Gastroesophageal sphincter (tissue), 4 donors: ENCODE data around the gene WBP1L. TPM values are rescaled to one million over a fixed set of nuclear protein-coding genes. Genes with fewer than 3 reads are reported as not detected.

ENCODE experiments used
- ATAC-seq: fragments of 150-250 bp; one replicate; pipeline ENCODE4 v1.9.1; 2016; ENCODE audit warnings: mild to moderate bottlenecking, moderate library complexity
- H3K27ac ChIP-seq, 4 donors: fragments of 200-600 bp; sonication (generic) in 3 of 4; 1 replicate in 3 of 4; 2 replicates in 1 of 4; pipeline ENCODE4 v1.5.1; 2016 to 2019
- H3K27me3 ChIP-seq: fragments of 200-600 bp; sonication (generic); one replicate; pipeline ENCODE4 v1.5.1; 2019
- H3K36me3 ChIP-seq, 2 donors: fragments of 200-600 bp; sonication (generic); one replicate each; pipeline ENCODE4 v1.5.1; 2019; ENCODE audit warnings: control low read depth in 1 of 2
- H3K4me1 ChIP-seq, 3 donors: fragments of 200-600 bp; sonication (generic); 1 replicate in 2 of 3; 2 replicates in 1 of 3; pipeline ENCODE4 v1.5.1; 2016 to 2019; ENCODE audit warnings: control low read depth in 2 of 3
- H3K4me3 ChIP-seq, 2 donors: fragments of 200-600 bp; sonication (generic); one replicate each; pipeline ENCODE4 v1.5.1; 2019; ENCODE audit warnings: mild to moderate bottlenecking in 1 of 2, moderate library complexity in 1 of 2
- H3K9me3 ChIP-seq, 3 donors: fragments of 200-600 bp; sonication (generic); one replicate each; pipeline ENCODE4 v1.5.1; 2017 to 2019; ENCODE audit warnings: control low read depth in 2 of 3
- CTCF ChIP-seq, 4 experiments: fragments of 200-600 bp in 2 of 4; fragments of 450-650 bp in 2 of 4; sonication (generic) in 1 of 4; IDR thresholded peaks; one replicate each; pipeline ENCODE4 v1.5.1; 2017 to 2019; ENCODE audit warnings: antibody characterized with exemption in 4 of 4, mild to moderate bottlenecking in 2 of 4, moderate library complexity in 2 of 4
- EP300 ChIP-seq: sonication (generic); formaldehyde crosslinking; IDR thresholded peaks from one replicate; pipeline ENCODE4 v1.6.1; 2017; ENCODE audit warnings: antibody characterized with exemption, mild to moderate bottlenecking
- POLR2A ChIP-seq, 2 donors: fragments of 450-650 bp; IDR thresholded peaks; one replicate each; pipeline ENCODE4 v1.6.1; 2017; ENCODE audit warnings: antibody characterized with exemption in 2 of 2, mild to moderate bottlenecking in 2 of 2, moderate library complexity in 1 of 2
- POLR2AphosphoS5 ChIP-seq: sonication (generic); formaldehyde crosslinking; IDR thresholded peaks from one replicate; pipeline ENCODE4 v1.6.1; 2017; ENCODE audit warnings: antibody characterized with exemption
- WGBS, 2 donors: methylation state at CpG; one replicate each; pipeline ENCODE4 v1.1.5; 2018; ENCODE audit warnings: low coverage in 1 of 2; 5-methylcytosine and 5-hydroxymethylcytosine counted together
- total RNA-seq, 4 donors: library from RNA; depleted of rRNA; stranded (reverse); fragments of >200 nt; gene quantifications; one replicate each; pipeline ENCODE4 v1.1.0, GENCODE V29; 2016

WBP1L gene
- total RNA-seq, 4 donors from 2014 or later: 125 to 142 (median 132) TPM

DNA sequence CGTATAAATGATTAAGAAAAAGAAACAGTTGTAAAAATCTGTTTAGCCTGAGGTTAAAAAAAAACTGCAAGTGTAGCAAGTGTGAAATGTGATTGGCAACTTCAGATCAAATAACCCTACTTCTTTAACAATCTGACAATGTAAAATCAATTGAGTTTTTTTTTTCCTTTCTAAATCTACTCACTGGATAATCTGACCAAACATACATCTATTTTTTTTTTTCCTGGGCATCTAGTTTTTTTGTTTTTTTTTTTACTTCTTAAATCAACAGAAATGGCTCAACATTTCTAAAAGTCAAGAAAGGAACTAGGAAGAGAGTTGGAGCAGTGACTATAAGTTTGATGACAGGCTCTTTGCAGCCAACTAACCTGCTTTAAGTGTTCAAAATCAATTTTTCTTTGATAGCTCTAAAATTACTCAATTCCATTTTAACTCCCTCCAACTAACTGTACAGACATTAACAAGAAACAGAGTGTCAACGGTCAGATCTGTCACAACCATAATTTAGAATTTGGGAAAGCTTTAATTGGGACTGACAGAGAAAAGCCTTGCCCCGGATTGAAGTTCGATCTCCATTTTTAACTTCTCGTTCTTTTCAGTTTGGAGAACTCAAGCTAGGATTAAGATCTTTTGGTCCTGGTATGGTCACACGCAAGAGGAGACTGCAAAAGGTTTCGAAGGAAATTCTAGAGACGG is 30.8 kb upstream of the WBP1L start:
- Histone ChIP-seq H3K27ac (peak overlapping the region; percentile 66 to 96 (median 90)), H3K4me3 (peak overlapping the region; percentile 70 to 84), H3K4me1 (peaks cover 0 to 54% (median 6%) of the 10 kb centered on the region in 3 donors), H3K27me3 (no peaks in the 10 kb centered on the region), H3K9me3 (no peaks in the 10 kb centered on the region), H3K36me3 (no peaks in the 10 kb centered on the region)
- TF ChIP-seq POLR2AphosphoS5: no peak
- TF ChIP-seq CTCF (IDR thresholded peaks at IDR 0.05): no peak
- no peak for TF ChIP-seq POLR2A (IDR thresholded peaks at IDR 0.05)
- TF ChIP-seq EP300: no peak
- ATAC-seq: no peak
- 4 to 6% methylated on average over 5 to 8 of the region's 8 CpGs for WGBS, 2 donors

GRCh38 chr10:102713539-102713813 is 30.3 kb upstream of the WBP1L start:
- Histone ChIP-seq H3K9me3 (no peaks in the 10 kb centered on the region), H3K4me1 (peaks cover 0 to 59% (median 6%) of the 10 kb centered on the region in 3 donors), H3K4me3 (peak overlapping the region; percentile 70 to 84), H3K27me3 (no peaks in the 10 kb centered on the region), H3K27ac (peak overlapping the region; percentile 66 to 96 (median 90)), H3K36me3 (no peaks in the 10 kb centered on the region)
- WGBS, 2 donors: 0% methylated on average over 1 of the region's 13 CpGs; no CpG with 5 or more reads in 1 of the 2 donors
- peak; percentile 17 for ATAC-seq
- no peak for TF ChIP-seq POLR2A (IDR thresholded peaks at IDR 0.05)
- TF ChIP-seq EP300: no peak
- no peak for TF ChIP-seq POLR2AphosphoS5
- no peak for TF ChIP-seq CTCF (IDR thresholded peaks at IDR 0.05)

GRCh38 chr10:102713814-102714620 is 29.7 kb upstream of the WBP1L start, which contains the start of gene ARL3:
ARL3 (minus strand) TSS chr10:102714397; CDS start chr10:102714275, 122 bp downstream.
- peak in 3 of 4 experiments; percentile 43 to 63 (median 51) for TF ChIP-seq CTCF (IDR thresholded peaks at IDR 0.05)
- TF ChIP-seq POLR2A (IDR thresholded peaks at IDR 0.05): peak; percentile 46 to 48
- TF ChIP-seq POLR2AphosphoS5: peak; percentile 77
- no peak for TF ChIP-seq EP300
- peak; percentile 98 for ATAC-seq
- Histone ChIP-seq H3K27ac (peak within 1 kb of the TSS; percentile 66 to 96 (median 90)), H3K4me1 (peaks cover 0 to 61% (median 6%) of the 10 kb centered on the region in 3 donors), H3K9me3 (no peaks in the 10 kb centered on the region), H3K4me3 (peak within 1 kb of the TSS; percentile 70 to 84), H3K36me3 (no peaks in the 10 kb centered on the region), H3K27me3 (no peaks in the 10 kb centered on the region)
- WGBS, 2 donors: no CpG with 5 or more reads among the region's 62 CpGs

GRCh38 chr10:102714621-102715455 is 28.9 kb upstream of the WBP1L start, which contains the start of gene SFXN2:
SFXN2 (plus strand) TSS chr10:102714636; CDS start chr10:102726637, 12,001 bp downstream.
- H3K36me3 ChIP-seq: no peaks in the 10 kb centered on the region
- ATAC-seq: no peak
- H3K9me3 ChIP-seq: no peaks in the 10 kb centered on the region
- TF ChIP-seq POLR2AphosphoS5 (no peak), EP300 (no peak), CTCF (IDR thresholded peaks at IDR 0.05) (no peak), POLR2A (IDR thresholded peaks at IDR 0.05) (no peak)
- H3K27me3 ChIP-seq: no peaks in the 10 kb centered on the region
- H3K4me1 ChIP-seq: peaks cover 0 to 61% (median 6%) of the 10 kb centered on the region in 3 donors
- H3K27ac ChIP-seq: peak within 1 kb of the TSS; percentile 66 to 96 (median 90)
- WGBS, 2 donors: 6% methylated on average over 3 of the region's 46 CpGs; no CpG with 5 or more reads in 1 of the 2 donors
- peak within 1 kb of the TSS; percentile 70 to 84 for H3K4me3 ChIP-seq
